ENCODE data around the gene P2RX6. TPM values are rescaled to one million over a fixed set of nuclear protein-coding genes. Genes with fewer than 3 reads are reported as not detected.

P2RX6 gene
- total and polyA plus RNA-seq, 9 of the 15 experiments (the other 6 are each of a cell fraction or from before 2014, with no cell fraction given): 0.01 to 3.9 (median 1.5) TPM; not detected in 1

DNA sequence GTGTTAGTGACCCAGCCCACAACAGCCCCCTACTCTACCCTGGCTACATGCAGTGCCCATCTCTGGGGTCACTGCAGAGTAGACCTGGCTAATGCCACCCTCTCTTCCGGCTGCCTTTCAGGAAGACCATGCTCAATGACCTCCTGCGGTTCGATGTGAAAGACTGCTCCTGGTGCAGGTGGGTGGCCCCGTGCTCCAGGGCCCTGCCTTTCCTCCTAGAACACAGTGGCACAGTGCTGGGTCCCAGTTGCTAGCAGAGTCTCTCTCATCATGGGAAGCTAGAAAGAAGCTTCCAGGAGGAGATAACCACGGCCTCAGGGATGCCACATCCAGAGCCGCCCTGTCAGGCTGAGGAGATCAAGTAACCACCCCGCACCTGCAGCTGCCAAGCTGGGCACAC is 29.2 kb upstream of the P2RX6 start (continued):
- TF ChIP-seq, protein P1, sequence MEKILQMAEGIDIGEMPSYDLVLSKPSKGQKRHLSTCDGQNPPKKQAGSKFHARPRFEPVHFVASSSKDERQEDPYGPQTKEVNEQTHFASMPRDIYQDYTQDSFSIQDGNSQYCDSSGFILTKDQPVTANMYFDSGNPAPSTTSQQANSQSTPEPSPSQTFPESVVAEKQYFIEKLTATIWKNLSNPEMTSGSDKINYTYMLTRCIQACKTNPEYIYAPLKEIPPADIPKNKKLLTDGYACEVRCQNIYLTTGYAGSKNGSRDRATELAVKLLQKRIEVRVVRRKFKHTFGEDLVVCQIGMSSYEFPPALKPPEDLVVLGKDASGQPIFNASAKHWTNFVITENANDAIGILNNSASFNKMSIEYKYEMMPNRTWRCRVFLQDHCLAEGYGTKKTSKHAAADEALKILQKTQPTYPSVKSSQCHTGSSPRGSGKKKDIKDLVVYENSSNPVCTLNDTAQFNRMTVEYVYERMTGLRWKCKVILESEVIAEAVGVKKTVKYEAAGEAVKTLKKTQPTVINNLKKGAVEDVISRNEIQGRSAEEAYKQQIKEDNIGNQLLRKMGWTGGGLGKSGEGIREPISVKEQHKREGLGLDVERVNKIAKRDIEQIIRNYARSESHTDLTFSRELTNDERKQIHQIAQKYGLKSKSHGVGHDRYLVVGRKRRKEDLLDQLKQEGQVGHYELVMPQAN (IDR thresholded peaks at IDR 0.05; ENCODE audit: borderline replicate concordance): no peak
- TF ChIP-seq SRSF9 (IDR thresholded peaks at IDR 0.05; ENCODE audit: borderline replicate concordance, low read depth, low read length) (no peak), ARID2 (IDR thresholded peaks at IDR 0.05) (no peak), HMGN3 (IDR thresholded peaks at IDR 0.05; ENCODE audit: borderline replicate concordance, extremely low read depth, insufficient read length, low read depth, low read length) (no peak), ZNF133 (CRISPR knock-in tag; IDR thresholded peaks at IDR 0.05) (no peak)
- TF ChIP-seq, protein P2, sequence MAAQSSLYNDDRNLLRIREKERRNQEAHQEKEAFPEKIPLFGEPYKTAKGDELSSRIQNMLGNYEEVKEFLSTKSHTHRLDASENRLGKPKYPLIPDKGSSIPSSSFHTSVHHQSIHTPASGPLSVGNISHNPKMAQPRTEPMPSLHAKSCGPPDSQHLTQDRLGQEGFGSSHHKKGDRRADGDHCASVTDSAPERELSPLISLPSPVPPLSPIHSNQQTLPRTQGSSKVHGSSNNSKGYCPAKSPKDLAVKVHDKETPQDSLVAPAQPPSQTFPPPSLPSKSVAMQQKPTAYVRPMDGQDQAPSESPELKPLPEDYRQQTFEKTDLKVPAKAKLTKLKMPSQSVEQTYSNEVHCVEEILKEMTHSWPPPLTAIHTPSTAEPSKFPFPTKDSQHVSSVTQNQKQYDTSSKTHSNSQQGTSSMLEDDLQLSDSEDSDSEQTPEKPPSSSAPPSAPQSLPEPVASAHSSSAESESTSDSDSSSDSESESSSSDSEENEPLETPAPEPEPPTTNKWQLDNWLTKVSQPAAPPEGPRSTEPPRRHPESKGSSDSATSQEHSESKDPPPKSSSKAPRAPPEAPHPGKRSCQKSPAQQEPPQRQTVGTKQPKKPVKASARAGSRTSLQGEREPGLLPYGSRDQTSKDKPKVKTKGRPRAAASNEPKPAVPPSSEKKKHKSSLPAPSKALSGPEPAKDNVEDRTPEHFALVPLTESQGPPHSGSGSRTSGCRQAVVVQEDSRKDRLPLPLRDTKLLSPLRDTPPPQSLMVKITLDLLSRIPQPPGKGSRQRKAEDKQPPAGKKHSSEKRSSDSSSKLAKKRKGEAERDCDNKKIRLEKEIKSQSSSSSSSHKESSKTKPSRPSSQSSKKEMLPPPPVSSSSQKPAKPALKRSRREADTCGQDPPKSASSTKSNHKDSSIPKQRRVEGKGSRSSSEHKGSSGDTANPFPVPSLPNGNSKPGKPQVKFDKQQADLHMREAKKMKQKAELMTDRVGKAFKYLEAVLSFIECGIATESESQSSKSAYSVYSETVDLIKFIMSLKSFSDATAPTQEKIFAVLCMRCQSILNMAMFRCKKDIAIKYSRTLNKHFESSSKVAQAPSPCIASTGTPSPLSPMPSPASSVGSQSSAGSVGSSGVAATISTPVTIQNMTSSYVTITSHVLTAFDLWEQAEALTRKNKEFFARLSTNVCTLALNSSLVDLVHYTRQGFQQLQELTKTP (IDR thresholded peaks at IDR 0.05; ENCODE audit: low read depth in 1 of 2, partially characterized antibody in 2 of 2): no peak

All from K562 (cell line).